NCI-H187 (cell line): ENCODE measurements around the gene PLEKHM3.

Experiments used
- DNase-seq, 2 experiments: peaks; one replicate each; lab custom pipeline; 2025; lab: John Stamatoyannopoulos, UW

The PLEKHM3 gene

GRCh38 chr2:207993151-207993763, 32.1 kb downstream of the PLEKHM3 start:
- DNase-seq, result no peak

- DNase-seq, result no peak
These were observed 33.4 kb downstream of the PLEKHM3 start for GRCh38 chr2:207991944-207992343.

GRCh38 chr2:207990784-207991183, 34.5 kb downstream of the PLEKHM3 start:
- no peak for DNase-seq

- DNase-seq, result no peak
These were observed 36.4 kb downstream of the PLEKHM3 start for GRCh38 chr2:207988975-207989374.

- DNase-seq, result no peak
These were observed 38.2 kb downstream of the PLEKHM3 start for GRCh38 chr2:207987025-207987716.

- no peak for DNase-seq
These were observed 40.4 kb downstream of the PLEKHM3 start for GRCh38 chr2:207984765-207985480.

GRCh38 chr2:207983641-207984042, 41.7 kb downstream of the PLEKHM3 start:
- no peak for DNase-seq

GRCh38 chr2:207978177-207978948, 47.0 kb downstream of the PLEKHM3 start:
- DNase-seq, result no peak

GRCh38 chr2:207975921-207976320, 49.4 kb downstream of the PLEKHM3 start:
- DNase-seq, result no peak

- no peak for DNase-seq
These were observed 51.1 kb downstream of the PLEKHM3 start for GRCh38 chr2:207974216-207974605.

GRCh38 chr2:207970826-207971180, 54.5 kb downstream of the PLEKHM3 start:
- DNase-seq, result no peak

GRCh38 chr2:207970147-207970825, 55.0 kb downstream of the PLEKHM3 start:
- DNase-seq, result no peak

- no peak for DNase-seq
These were observed 56.1 kb downstream of the PLEKHM3 start for GRCh38 chr2:207969249-207969648.

GRCh38 chr2:207967121-207967520, 58.2 kb downstream of the PLEKHM3 start:
- DNase-seq, result no peak

GRCh38 chr2:207960911-207961310, 64.4 kb downstream of the PLEKHM3 start:
- DNase-seq, result no peak

GRCh38 chr2:207960090-207960489, 65.2 kb downstream of the PLEKHM3 start:
- DNase-seq, result no peak

- DNase-seq, result no peak
These were observed 68.6 kb downstream of the PLEKHM3 start for GRCh38 chr2:207956771-207957170.

GRCh38 chr2:207955456-207955855, 69.9 kb downstream of the PLEKHM3 start:
- no peak for DNase-seq

- no peak for DNase-seq
These were observed 72.0 kb downstream of the PLEKHM3 start for GRCh38 chr2:207953354-207953753.

GRCh38 chr2:207952564-207953345, 72.6 kb downstream of the PLEKHM3 start:
- no peak for DNase-seq
